HT1080 (cell line): ENCODE data around the gene SLC25A12. TPM values are rescaled to one million over a fixed set of nuclear protein-coding genes. Genes with fewer than 3 reads are reported as not detected.
"Not testable (repeated sequence)": the region's sequence is repeated elsewhere in the genome, so short reads cannot be mapped to it uniquely, and the experiment has no call there.

ENCODE experiments used
- DNase-seq: peaks from one replicate; pipeline ENCODE4 v3.0.0-alpha.2; 2015; ENCODE audit warnings: low read depth
- total RNA-seq: library from RNA; depleted of rRNA; stranded (reverse); fragments of >200 nt; shearing (Covaris generic); gene quantifications from 2 replicates; pipeline ENCODE4 v1.2.3, GENCODE V29; 2014

Gene SLC25A12
- total RNA-seq, 1 experiment from 2014 or later: 26.9 TPM

DNA sequence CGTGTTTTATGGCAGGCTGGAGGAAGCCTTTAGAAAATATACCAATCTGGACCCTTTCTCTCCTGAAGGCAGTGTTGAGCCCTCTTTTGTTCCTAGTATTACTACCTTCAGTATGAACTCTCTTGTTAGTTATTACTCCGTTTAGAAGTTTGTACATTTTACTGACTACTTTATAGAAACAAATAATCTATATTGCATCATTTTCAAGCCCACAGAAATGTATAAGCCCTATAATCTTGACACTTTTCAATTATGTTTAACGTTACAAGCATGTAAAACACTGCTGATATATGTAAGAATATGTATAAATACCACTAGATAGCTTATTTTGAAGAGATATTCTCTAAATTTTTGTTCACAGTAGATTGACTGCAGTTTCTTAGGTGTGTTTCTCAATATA lies 64.0 kb downstream of the SLC25A12 start:
- DNase-seq: no peak

GRCh38 chr2:171824086-171824485 lies 70.0 kb downstream of the SLC25A12 start:
- no peak for DNase-seq

DNA sequence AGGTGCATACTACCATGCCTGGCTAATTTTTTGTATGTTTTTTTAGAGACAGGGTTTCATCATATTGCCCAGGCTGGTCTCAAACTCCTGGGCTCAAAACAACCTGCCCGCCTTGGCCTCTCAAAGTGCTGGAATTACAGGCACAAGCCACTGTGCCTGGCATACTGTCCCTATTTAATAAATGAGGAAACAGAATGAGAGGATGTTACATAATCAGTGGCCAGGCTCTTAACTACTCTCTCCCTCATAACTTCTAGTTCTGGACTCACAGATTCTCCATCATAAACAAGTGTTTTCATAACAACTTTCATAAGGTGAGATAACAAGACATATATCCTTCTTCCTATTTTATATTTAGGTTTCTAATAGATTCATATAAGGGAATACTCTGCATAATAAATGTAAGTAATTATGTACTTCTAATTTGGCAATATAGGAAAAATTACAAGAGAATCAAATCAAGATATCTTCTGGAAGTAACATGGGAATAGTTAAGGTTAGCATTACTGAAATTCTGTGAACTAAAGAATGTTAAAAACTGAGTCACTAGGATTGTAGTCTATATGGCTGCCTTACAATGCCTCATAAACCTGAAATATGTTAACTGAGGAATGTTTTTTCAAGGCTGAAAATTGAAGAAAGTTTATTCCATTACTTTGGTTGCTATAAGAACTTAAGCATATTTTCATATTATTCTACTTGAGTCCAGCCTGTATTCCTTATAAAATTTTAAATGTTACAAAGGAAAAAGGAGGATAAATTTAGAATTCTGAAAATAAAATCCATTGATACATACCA lies 71.3 kb downstream of the SLC25A12 start:
- DNase-seq: no peak

GRCh38 chr2:171819453-171819852 lies 74.6 kb downstream of the SLC25A12 start:
- DNase-seq: no peak

DNA sequence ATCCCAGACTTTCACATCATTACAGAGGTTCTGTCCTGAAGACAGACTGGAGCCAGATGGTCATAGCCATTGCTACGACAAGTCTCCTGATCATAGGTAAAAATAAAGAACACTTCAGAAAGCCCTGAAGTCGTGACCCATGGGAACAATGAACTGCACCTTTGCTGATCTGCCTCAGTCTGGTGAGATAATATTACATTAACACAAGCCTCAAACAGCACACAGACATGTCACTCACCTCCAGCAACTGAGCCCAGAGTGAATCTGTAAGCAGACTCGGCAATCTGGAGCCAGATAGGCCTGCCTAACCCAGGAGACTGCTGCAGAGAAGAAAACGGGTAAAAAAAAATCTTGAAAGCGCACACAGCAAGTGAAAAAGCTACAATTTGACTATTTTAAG lies 79.2 kb downstream of the SLC25A12 start:
- no peak for DNase-seq

GRCh38 chr2:171814174-171814573 lies 79.9 kb downstream of the SLC25A12 start:
- DNase-seq: no peak

DNA sequence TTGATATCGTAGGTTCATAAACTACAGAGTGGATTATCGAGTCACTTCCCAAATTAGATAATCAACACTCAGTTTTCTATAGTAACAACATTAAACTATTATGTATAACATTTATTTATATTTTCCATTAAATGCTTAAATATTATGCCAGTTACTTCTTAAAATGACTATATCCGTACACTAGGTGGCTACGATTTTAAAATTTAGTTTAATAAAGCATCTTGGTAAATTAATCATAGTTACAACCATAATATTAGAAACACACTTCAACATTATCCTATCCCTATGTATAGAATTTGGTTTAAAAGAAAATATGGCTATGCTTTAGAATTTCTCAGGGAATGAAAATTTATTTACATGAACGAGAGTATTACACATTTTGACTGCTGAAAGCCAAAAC lies 80.3 kb downstream of the SLC25A12 start:
- DNase-seq: no peak

GRCh38 chr2:171813126-171813525 lies 80.9 kb downstream of the SLC25A12 start:
- DNase-seq: no peak

DNA sequence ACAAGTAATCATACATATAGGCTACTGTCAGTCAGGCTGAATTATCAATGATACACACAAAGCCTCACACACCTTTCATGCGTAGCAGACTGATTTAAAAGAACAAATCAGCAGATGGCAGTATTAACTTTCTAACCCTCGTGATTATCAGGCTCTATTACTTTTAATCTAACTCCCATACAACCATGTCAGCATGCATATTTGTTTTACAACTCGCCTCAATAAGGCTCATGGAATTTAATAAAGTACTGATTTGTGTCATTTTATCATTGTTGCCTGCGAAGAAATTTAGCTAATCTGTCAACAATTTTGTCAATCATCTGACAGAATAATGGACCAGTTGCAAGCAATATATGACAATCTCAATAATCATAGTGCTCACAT lies 82.8 kb downstream of the SLC25A12 start:
- peak; percentile 20 for DNase-seq

DNA sequence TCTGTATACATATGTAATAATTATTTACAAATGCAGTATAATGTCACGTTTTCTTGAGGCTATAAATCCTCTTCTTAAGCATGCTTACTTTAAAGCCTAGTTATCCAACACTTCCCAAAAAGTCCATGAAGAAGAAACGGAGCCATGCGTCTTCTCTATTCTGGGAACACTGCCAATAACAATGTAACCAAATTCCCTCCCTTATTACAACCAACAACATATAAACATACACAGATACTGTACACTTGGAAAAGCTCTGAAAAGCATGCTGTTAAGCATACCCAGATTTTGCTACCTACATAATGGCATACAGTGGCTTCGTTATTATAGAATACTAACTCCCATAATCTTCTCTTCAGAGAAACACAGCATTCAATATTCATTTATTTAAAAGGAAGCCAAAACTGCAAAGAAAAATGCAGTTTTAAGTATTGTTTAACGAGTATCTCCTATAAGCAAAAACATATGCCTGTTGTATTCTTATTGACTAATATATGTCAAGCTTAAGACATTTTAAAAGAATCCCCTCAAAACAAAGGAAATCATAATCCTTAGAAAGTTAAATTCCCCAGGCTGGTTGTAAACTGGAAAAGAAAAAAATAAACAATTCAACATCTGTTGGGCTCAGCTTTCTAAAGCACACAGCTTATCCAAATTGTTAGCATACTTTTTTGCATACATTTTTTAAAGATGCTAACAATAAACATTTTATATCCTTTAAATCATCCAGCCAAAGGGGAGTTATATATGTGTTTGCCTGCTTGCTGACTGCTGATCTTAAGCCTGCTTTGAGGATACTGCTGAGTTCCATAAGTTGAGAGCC lies 83.4 kb downstream of the SLC25A12 start:
- no peak for DNase-seq

- not testable (repeated sequence) for DNase-seq
Observed at GRCh38 chr2:171808885-171809284, 85.2 kb downstream of the SLC25A12 start.

GRCh38 chr2:171807831-171808393 lies 86.1 kb downstream of the SLC25A12 start:
- DNase-seq: no peak

- peak; percentile 48 for DNase-seq
Observed at GRCh38 chr2:171807119-171807518, 86.9 kb downstream of the SLC25A12 start.

DNA sequence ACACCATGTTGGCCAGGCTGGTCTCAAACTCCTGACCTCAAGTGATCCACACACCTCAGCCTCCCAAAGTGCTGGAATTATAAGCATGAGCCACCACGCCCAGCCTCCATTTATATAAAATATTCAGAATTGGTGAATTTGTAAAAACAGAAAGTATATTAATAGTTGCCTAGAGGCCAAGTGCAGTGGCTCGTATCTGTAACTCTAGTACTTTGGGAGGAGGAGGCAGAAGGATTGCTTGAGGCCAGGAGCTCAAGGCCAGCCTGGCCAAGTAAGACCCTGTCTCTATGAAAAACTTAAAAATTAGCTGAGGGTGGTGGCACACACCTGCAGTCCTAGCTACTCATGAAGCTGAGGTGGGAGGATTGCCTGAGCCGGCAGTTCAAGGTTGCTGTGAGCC lies 89.6 kb downstream of the SLC25A12 start:
- no peak for DNase-seq

DNA sequence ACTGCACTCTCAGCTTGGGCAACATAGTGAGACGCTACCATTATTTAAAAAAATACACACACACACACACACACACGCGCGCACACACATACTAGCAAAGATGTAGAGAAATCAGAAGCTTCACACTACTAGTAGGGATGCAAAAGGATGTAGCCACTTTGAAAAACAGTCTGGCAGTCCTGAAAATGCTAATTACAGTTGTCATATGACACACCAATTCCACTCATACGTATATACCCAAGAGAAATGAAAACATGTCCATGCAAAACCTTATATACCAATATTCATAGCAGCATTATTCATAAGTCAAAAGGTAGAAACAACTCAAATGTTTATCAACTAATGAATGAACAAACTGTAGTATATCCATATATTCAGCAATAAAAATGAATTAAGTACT lies 90.3 kb downstream of the SLC25A12 start:
- DNase-seq: no peak

DNA sequence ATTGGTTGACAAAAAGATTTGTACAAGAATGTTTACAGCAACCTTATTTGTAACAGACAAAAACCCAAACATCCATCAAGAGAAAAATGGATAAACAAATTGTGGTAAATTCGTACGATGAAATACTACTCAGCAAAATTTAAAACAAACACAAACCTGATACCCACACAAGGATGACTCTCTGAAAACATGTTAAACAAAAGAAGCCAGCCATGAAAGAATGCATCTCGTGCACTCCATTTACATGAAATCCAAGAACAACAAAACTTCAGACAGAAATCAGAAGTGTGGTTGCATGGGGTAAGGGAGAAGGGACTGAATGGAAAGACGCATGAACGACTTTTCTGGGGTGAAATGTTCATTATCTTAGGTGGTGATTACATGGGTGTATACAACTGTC lies 93.4 kb downstream of the SLC25A12 start:
- no peak for DNase-seq

- peak; percentile 79 for DNase-seq
Observed at GRCh38 chr2:171798156-171798820, 95.8 kb downstream of the SLC25A12 start.

DNA sequence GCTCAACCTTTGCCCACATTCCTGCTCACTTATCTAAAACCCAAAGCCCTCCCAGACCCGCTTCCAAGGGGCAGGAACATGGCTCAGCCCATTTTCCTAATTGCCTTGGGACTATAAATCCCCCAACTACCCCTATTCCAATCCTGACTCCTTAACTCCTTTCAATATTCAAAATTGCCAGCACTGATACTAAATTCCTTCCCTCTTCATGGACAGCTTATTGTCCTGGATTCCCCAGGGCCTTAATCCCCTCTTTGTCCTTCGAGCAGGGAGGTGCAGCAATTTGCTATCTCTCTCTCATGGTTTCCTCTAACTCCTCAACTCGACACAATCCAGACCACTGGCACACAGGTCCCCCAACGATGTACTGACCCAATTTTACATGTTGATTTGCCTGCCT lies 99.1 kb downstream of the SLC25A12 start:
- DNase-seq: no peak

DNA sequence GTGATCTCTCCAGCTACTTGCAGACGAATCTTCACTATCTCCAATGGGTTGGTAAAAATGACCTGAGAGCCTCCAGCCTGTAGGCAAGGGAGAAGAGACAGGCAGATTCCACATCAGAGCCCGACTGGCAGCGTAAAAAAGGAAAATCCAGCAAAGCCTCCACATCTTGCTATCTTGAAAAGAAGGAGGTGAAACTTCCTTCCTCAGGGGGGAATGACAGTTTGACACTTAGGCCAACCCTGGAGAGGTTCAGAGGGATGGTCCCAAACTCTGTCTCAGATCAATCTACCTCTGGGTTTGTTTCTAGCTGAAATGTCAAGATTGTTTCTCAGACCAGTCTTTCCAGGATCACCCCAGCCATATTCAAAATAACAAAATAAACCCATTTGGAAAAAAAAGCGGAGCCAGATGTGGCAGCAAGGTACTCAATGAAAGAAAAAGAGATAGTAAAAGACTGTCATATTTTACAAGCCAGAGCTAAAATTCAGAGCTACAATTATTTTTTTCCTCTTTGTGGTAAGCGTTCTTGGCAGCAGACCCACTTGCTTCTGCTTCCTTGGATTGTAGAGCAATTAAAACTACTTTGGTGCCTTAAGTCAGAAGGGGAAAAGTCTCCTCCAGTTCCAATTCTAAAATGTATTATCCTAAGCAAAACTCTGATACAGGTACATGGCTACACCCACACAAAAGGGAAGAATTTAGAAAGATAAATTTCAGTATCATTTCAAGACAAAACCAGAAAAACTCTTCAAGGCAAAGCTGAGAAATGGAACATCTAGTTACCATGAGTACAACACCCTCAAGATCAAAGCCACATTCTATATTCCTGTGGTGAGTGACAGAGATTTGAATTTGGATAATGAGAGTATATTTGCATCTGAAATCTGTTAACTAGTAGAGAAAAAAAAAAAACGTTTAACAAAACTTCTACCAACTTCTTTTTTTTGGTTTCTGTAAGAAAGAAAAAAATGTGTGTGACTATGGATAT lies 100.1 kb downstream of the SLC25A12 start:
- DNase-seq: no peak

GRCh38 chr2:171792886-171793580 lies 101.0 kb downstream of the SLC25A12 start:
- no peak for DNase-seq
